VCaP (cell line): ENCODE measurements around the gene PAGE2B.

Experiments
- H3K27ac ChIP-seq: fragments of 450-650 bp; 2 replicates; pipeline ENCODE4 v1.5.1; 2017
- CTCF ChIP-seq: fragments of 450-650 bp; conservative IDR thresholded peaks from 2 replicates; pipeline ENCODE4 v1.5.1; 2017; ENCODE audit warnings: mild to moderate bottlenecking, moderate library complexity

PAGE2B gene

GRCh38 chrX:55074851-55075467, at the start of gene PAGE2B:
PAGE2B (plus strand) TSS chrX:55075030; CDS start chrX:55076042, 1,012 bp downstream.
- TF ChIP-seq CTCF = no peak
- H3K27ac ChIP-seq = no peak within 1 kb of the TSS

- TF ChIP-seq CTCF = no peak
- no peak overlapping the region for H3K27ac ChIP-seq
Observed at GRCh38 chrX:55026143-55026542, 48.7 kb upstream of the PAGE2B start.

- no peak for TF ChIP-seq CTCF
Observed at GRCh38 chrX:55026840-55027239, 48.0 kb upstream of the PAGE2B start.

GRCh38 chrX:55028040-55028439, 46.8 kb upstream of the PAGE2B start:
- TF ChIP-seq CTCF = no peak
- H3K27ac ChIP-seq = no peak overlapping the region

More at GRCh38 chrX:55026840-55027239, 48.0 kb upstream of the PAGE2B start:
- H3K27ac ChIP-seq = no peak overlapping the region

- no peak overlapping the region for H3K27ac ChIP-seq
- TF ChIP-seq CTCF = no peak
Observed at GRCh38 chrX:55028611-55029010, 46.2 kb upstream of the PAGE2B start.

- no peak for TF ChIP-seq CTCF
- no peak overlapping the region for H3K27ac ChIP-seq
Observed at GRCh38 chrX:55029291-55029690, 45.5 kb upstream of the PAGE2B start.

- no peak for TF ChIP-seq CTCF
- no peak within 1 kb of the TSS for H3K27ac ChIP-seq
Observed at GRCh38 chrX:55030271-55031205, 44.3 kb upstream of the PAGE2B start, which contains the start of gene ALAS2. ALAS2 (minus strand) TSS chrX:55030977; CDS start chrX:55026000, 4,977 bp downstream.
